ENCODE results near the gene SFMBT1.

DNA sequence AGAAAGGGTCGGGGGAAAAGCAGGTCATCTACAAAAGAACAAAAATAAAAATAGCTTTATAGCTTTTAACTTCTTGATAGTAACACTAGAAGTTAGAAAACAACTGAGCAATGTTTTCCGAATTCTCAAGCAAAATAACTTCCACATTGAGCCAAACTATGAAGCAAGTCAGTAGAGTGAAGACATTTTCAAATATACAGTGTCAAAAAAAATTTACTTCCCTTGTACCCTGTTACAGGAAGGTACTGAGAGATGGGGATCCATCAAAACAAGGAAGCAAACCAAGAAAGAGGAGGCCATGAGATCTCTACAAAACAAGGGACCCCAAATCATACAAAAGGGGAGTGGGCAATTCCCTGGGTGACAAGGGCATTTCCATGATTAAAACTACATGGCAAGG, 121.9 kb downstream of the SFMBT1 start:
- TF ChIP-seq, protein P1, sequence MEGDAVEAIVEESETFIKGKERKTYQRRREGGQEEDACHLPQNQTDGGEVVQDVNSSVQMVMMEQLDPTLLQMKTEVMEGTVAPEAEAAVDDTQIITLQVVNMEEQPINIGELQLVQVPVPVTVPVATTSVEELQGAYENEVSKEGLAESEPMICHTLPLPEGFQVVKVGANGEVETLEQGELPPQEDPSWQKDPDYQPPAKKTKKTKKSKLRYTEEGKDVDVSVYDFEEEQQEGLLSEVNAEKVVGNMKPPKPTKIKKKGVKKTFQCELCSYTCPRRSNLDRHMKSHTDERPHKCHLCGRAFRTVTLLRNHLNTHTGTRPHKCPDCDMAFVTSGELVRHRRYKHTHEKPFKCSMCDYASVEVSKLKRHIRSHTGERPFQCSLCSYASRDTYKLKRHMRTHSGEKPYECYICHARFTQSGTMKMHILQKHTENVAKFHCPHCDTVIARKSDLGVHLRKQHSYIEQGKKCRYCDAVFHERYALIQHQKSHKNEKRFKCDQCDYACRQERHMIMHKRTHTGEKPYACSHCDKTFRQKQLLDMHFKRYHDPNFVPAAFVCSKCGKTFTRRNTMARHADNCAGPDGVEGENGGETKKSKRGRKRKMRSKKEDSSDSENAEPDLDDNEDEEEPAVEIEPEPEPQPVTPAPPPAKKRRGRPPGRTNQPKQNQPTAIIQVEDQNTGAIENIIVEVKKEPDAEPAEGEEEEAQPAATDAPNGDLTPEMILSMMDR (IDR thresholded peaks at IDR 0.05): no peak
- TF ChIP-seq POLR2A (IDR thresholded peaks at IDR 0.05): no peak

All from heart left ventricle (tissue), 13 donors.